MCF 10A (cell line): ENCODE data around the gene ZNF655. TPM values are rescaled to one million over a fixed set of nuclear protein-coding genes. Genes with fewer than 3 reads are reported as not detected.

Experiments used
- BruUV-seq: library from RNA; stranded (reverse); fragments of 400-500 nt; replicated peaks from 2 replicates; lab custom pipeline; 2021; lab: Mats Ljungman, UMichigan
- CTCF ChIA-PET: fragments of 300-600 bp; sonication (Branson Sonifier 250); formaldehyde crosslinking; extraction: SDS; loops from one replicate; lab custom pipeline; 2021; ENCODE audit warnings: antibody characterized with exemption, inconsistent platforms; lab: Yijun Ruan, JAX
- POLR2A ChIA-PET: fragments of 300-600, 350-650 bp; sonication (Branson Sonifier 250); formaldehyde crosslinking; extraction: SDS; loops from one replicate; lab custom pipeline; 2020; ENCODE audit warnings: antibody characterized with exemption, inconsistent platforms; lab: Yijun Ruan, JAX
- DNase-seq: peaks from one replicate; pipeline ENCODE4 v3.0.0-alpha.2; 2018; ENCODE audit not compliant: unreplicated experiment
- H3K27ac Mint-ChIP-seq: one replicate; pipeline ENCODE4 v1.8.0; 2022; ENCODE audit warnings: mild to moderate bottlenecking, low read depth, mixed read lengths; ENCODE audit not compliant: unreplicated experiment
- H3K27me3 Mint-ChIP-seq: one replicate; pipeline ENCODE4 v1.8.0; 2022; ENCODE audit warnings: mixed read lengths; ENCODE audit not compliant: insufficient read depth, unreplicated experiment
- H3K36me3 Mint-ChIP-seq: one replicate; pipeline ENCODE4 v1.8.0; 2022; ENCODE audit warnings: mild to moderate bottlenecking, moderate library complexity, mixed read lengths; ENCODE audit not compliant: insufficient read depth, unreplicated experiment
- H3K4me1 Mint-ChIP-seq: one replicate; pipeline ENCODE4 v1.8.0; 2022; ENCODE audit warnings: mixed read lengths; ENCODE audit not compliant: insufficient read depth, unreplicated experiment
- H3K4me3 Mint-ChIP-seq: one replicate; pipeline ENCODE4 v1.8.0; 2022; ENCODE audit warnings: mild to moderate bottlenecking, moderate library complexity, mixed read lengths; ENCODE audit not compliant: unreplicated experiment
- H3K9me3 Mint-ChIP-seq: one replicate; pipeline ENCODE4 v1.8.0; 2022; ENCODE audit warnings: mixed read lengths; ENCODE audit not compliant: unreplicated experiment
- CTCF ChIP-seq: fragments of 200-600 bp; IDR thresholded peaks from one replicate; pipeline ENCODE4 v1.8.0; 2022; ENCODE audit warnings: antibody characterized with exemption, mild to moderate bottlenecking; ENCODE audit not compliant: unreplicated experiment
- intact Hi-C: fragments of 100-400 bp; cut with micrococcal nuclease; formaldehyde crosslinking; loops from 2 replicates; pipeline ENCODE4 v1.14.1; 2022
- total RNA-seq: library from RNA; stranded (reverse); gene quantifications from 2 replicates; pipeline ENCODE4 v1.2.3, GENCODE V29; 2022

Gene ZNF655
- total RNA-seq, 1 experiment from 2014 or later: 89.9 TPM

- intact Hi-C loops: no loop called here
- H3K4me1 Mint-ChIP-seq: peaks cover under 1% of the 10 kb centered on the region
- TF ChIP-seq CTCF: no peak
- peaks cover 90% of the 10 kb centered on the region for H3K36me3 Mint-ChIP-seq
- H3K27me3 Mint-ChIP-seq: no peaks in the 10 kb centered on the region
- no TSS peak for BruUV-seq
- CTCF ChIA-PET: interaction anchor here (0.6 to 1.3 kb wide), 2 partner anchors 212 to 215 kb away, joined by 3 to 4 read pairs; no protein-coding TSS in a partner anchor
- no peaks in the 10 kb centered on the region for H3K9me3 Mint-ChIP-seq
- no peak overlapping the region for H3K27ac Mint-ChIP-seq
- POLR2A ChIA-PET: no interaction called here
- H3K4me3 Mint-ChIP-seq: no peak overlapping the region
- DNase-seq: no peak
Measured at GRCh38 chr7:99625321-99625720, 66.9 kb downstream of the ZNF655 start.

- H3K27me3 Mint-ChIP-seq: no peaks in the 10 kb centered on the region
- no peak for DNase-seq
- no peaks in the 10 kb centered on the region for H3K9me3 Mint-ChIP-seq
- peaks cover 6% of the 10 kb centered on the region for H3K4me1 Mint-ChIP-seq
- ChIA-PET CTCF (interaction anchor here (0.6 kb wide), 1 partner anchor 215 kb away, joined by 4 read pairs; no protein-coding TSS in a partner anchor), POLR2A (no interaction called here)
- H3K27ac Mint-ChIP-seq: no peak overlapping the region
- intact Hi-C loops: no loop called here
- peaks cover 90% of the 10 kb centered on the region for H3K36me3 Mint-ChIP-seq
- BruUV-seq: no TSS peak
- H3K4me3 Mint-ChIP-seq: no peak overlapping the region
- no peak for TF ChIP-seq CTCF
Measured at GRCh38 chr7:99625961-99626360, 67.5 kb downstream of the ZNF655 start.

Other genes starting within 250 kb of the ZNF655 start
- 149 and 180 TPM in 2 replicates for gene ARPC1A, start 232.7 kb upstream of the ZNF655 start, total RNA-seq
- 174 and 192 TPM in 2 replicates for gene ARPC1B, start 183.9 kb upstream of the ZNF655 start, total RNA-seq
- gene PDAP1, start 150.0 kb upstream of the ZNF655 start, total RNA-seq: 155 and 200 TPM in 2 replicates
- gene BUD31, start 149.7 kb upstream of the ZNF655 start, total RNA-seq: 224 and 262 TPM in 2 replicates
- 4.9 and 8.6 TPM in 2 replicates for gene PTCD1, start 119.8 kb upstream of the ZNF655 start, total RNA-seq
- gene CPSF4, start 119.7 kb upstream of the ZNF655 start, total RNA-seq: 49.5 and 62.6 TPM in 2 replicates
- 417 and 442 TPM in 2 replicates for gene ATP5MF, start 92.5 kb upstream of the ZNF655 start, total RNA-seq
- gene ZNF789, start 85.8 kb upstream of the ZNF655 start, total RNA-seq: 15.0 and 19.9 TPM in 2 replicates
- 17.4 and 20.6 TPM in 2 replicates for gene ZNF394, start 58.4 kb upstream of the ZNF655 start, total RNA-seq
- 13.6 and 16.2 TPM in 2 replicates for gene ZKSCAN5, start 54.0 kb upstream of the ZNF655 start, total RNA-seq
- 6.1 and 7.4 TPM in 2 replicates for gene FAM200A, start 6.5 kb upstream of the ZNF655 start, total RNA-seq
- gene TMEM225B, start 39.6 kb downstream of the ZNF655 start, total RNA-seq: 0.70 and 0.96 TPM in 2 replicates
- gene ZSCAN25, start 58.3 kb downstream of the ZNF655 start, total RNA-seq: 17.6 and 20.9 TPM in 2 replicates
- gene CYP3A5, start 121.4 kb downstream of the ZNF655 start, total RNA-seq: 0.58 and 0.83 TPM in 2 replicates
- gene CYP3A7, start 176.6 kb downstream of the ZNF655 start, total RNA-seq: not detected in 2 replicates
- gene CYP3A4, start 225.5 kb downstream of the ZNF655 start, total RNA-seq: not detected in 2 replicates